Large intestine (tissue), 3 donors: ENCODE data around the gene RALGPS1. TPM values are rescaled to one million over a fixed set of nuclear protein-coding genes. Genes with fewer than 3 reads are reported as not detected.

Source experiments
- DNase-seq, 2 donors: peaks; one replicate each; pipeline versions ENCODE4 v3.0.0 to v3.0.0-alpha.2; 2013
- H3K27ac ChIP-seq: one replicate; pipeline ENCODE4 v1.5.1; 2013; ENCODE audit warnings: low read length
- H3K27me3 ChIP-seq: 2 replicates; pipeline ENCODE4 v1.6.1; 2013; ENCODE audit warnings: low read length; ENCODE audit not compliant: control insufficient read depth, insufficient read depth
- H3K36me3 ChIP-seq: 2 replicates; pipeline ENCODE4 v1.6.1; 2013; ENCODE audit warnings: low read length; ENCODE audit not compliant: control insufficient read depth, insufficient read depth
- H3K4me1 ChIP-seq: one replicate; pipeline ENCODE4 v1.6.1; 2013; ENCODE audit warnings: low read length; ENCODE audit not compliant: control insufficient read depth, insufficient read depth
- H3K4me3 ChIP-seq: one replicate; pipeline ENCODE4 v1.5.1; 2013; ENCODE audit warnings: low read length
- H3K9me3 ChIP-seq: one replicate; pipeline ENCODE4 v1.6.1; 2013; ENCODE audit warnings: mild to moderate bottlenecking, low read depth, low read length, moderate library complexity; ENCODE audit not compliant: control insufficient read depth
- WGBS: methylation state at CpG from one replicate; pipeline ENCODE4 v1.1.5; 2013; ENCODE audit warnings: low lambda C conversion rate; ENCODE audit not compliant: insufficient coverage; 5-methylcytosine and 5-hydroxymethylcytosine counted together
- polyA plus RNA-seq: library from polyadenylated mRNA; unstranded; fragments of 120-200 nt; gene quantifications from one replicate; pipeline ENCODE4 v1.2.1, GENCODE V29; 2013

Gene RALGPS1
- polyA plus RNA-seq, 1 donor, result 58.8 TPM

GRCh38 chr9:126985870-126986498 is 71.4 kb downstream of the RALGPS1 start:
- peak overlapping the region; percentile 66 for H3K27ac ChIP-seq
- H3K9me3 ChIP-seq, result peaks cover 2% of the 10 kb centered on the region
- WGBS, result no CpG with 5 or more reads among the region's 7 CpGs
- H3K27me3 ChIP-seq, result no peaks in the 10 kb centered on the region
- DNase-seq, result peak; percentile 34 to 50
- H3K4me3 ChIP-seq, result no peak overlapping the region
- H3K4me1 ChIP-seq, result peaks cover 33% of the 10 kb centered on the region
- peaks cover 22% of the 10 kb centered on the region for H3K36me3 ChIP-seq

DNA sequence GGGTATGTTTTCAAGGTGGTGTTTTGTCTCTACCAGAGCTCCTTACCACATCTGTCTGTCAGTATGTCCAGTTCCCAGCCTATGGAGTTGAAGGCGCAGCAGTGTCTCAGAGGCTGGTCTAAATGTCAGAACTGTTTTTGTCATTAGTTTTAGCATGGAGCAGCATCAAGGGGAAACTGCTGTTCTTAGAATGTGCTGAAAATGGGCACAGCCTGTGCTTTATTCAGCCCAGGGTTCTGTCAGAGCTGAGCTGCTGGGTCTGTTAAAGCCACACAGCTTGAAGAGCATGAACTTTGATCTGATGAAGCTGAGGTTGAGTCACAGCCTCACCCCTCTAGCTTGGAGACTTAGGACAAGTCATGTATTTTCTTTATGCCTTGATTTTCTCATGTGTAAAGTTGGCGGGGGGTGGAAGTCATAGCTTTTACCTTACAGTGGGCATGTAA is 71.9 kb downstream of the RALGPS1 start:
- Histone ChIP-seq H3K9me3 (peaks cover 2% of the 10 kb centered on the region), H3K4me3 (no peak overlapping the region), H3K27ac (peak overlapping the region; percentile 66), H3K4me1 (peaks cover 37% of the 10 kb centered on the region), H3K27me3 (no peaks in the 10 kb centered on the region), H3K36me3 (peaks cover 18% of the 10 kb centered on the region)
- DNase-seq, result peak; percentile 58 to 73
- no CpG with 5 or more reads among the region's 2 CpGs for WGBS

- H3K36me3 ChIP-seq, result peaks cover 10% of the 10 kb centered on the region
- DNase-seq, result no peak
- H3K4me3 ChIP-seq, result no peak overlapping the region
- WGBS, result no CpG with 5 or more reads among the region's 2 CpGs
- H3K27ac ChIP-seq, result no peak overlapping the region
- peaks cover 39% of the 10 kb centered on the region for H3K4me1 ChIP-seq
- no peaks in the 10 kb centered on the region for H3K27me3 ChIP-seq
- peaks cover 6% of the 10 kb centered on the region for H3K9me3 ChIP-seq
Observed at GRCh38 chr9:126988857-126989256, 74.3 kb downstream of the RALGPS1 start.

- DNase-seq, result peak; percentile 82 to 88
- WGBS, result no CpG with 5 or more reads among the region's 19 CpGs
- H3K4me1 ChIP-seq, result peaks cover 39% of the 10 kb centered on the region
- H3K4me3 ChIP-seq, result no peak overlapping the region
- no peaks in the 10 kb centered on the region for H3K27me3 ChIP-seq
- peaks cover 5% of the 10 kb centered on the region for H3K36me3 ChIP-seq
- peaks cover 6% of the 10 kb centered on the region for H3K9me3 ChIP-seq
- H3K27ac ChIP-seq, result peak overlapping the region; percentile 77
Observed at GRCh38 chr9:126989847-126990842, 75.6 kb downstream of the RALGPS1 start.

- peak; percentile 19 to 47 for DNase-seq
- H3K27me3 ChIP-seq, result no peaks in the 10 kb centered on the region
- H3K27ac ChIP-seq, result peak overlapping the region; percentile 77
- H3K4me3 ChIP-seq, result no peak overlapping the region
- H3K9me3 ChIP-seq, result peaks cover 6% of the 10 kb centered on the region
- no CpG with 5 or more reads among the region's 2 CpGs for WGBS
- peaks cover 33% of the 10 kb centered on the region for H3K4me1 ChIP-seq
- peaks cover 5% of the 10 kb centered on the region for H3K36me3 ChIP-seq
Observed at GRCh38 chr9:126991183-126991582, 76.6 kb downstream of the RALGPS1 start.

- DNase-seq, result no peak
- Histone ChIP-seq H3K4me1 (peaks cover 23% of the 10 kb centered on the region), H3K4me3 (no peak overlapping the region), H3K27ac (no peak overlapping the region), H3K27me3 (no peaks in the 10 kb centered on the region), H3K36me3 (peaks cover 5% of the 10 kb centered on the region), H3K9me3 (peaks cover 6% of the 10 kb centered on the region)
Observed at GRCh38 chr9:126992427-126992826, 77.8 kb downstream of the RALGPS1 start.

- H3K4me1 ChIP-seq, result no peaks in the 10 kb centered on the region
- no peaks in the 10 kb centered on the region for H3K36me3 ChIP-seq
- H3K27ac ChIP-seq, result no peak overlapping the region
- no peaks in the 10 kb centered on the region for H3K27me3 ChIP-seq
- WGBS, result 100% methylated on average over 1 of the region's 2 CpGs
- H3K9me3 ChIP-seq, result no peaks in the 10 kb centered on the region
- DNase-seq, result no peak
- H3K4me3 ChIP-seq, result no peak overlapping the region
Observed at GRCh38 chr9:126999315-127000068, 84.9 kb downstream of the RALGPS1 start.

- Histone ChIP-seq H3K27me3 (no peaks in the 10 kb centered on the region), H3K36me3 (peaks cover 3% of the 10 kb centered on the region), H3K9me3 (no peaks in the 10 kb centered on the region), H3K4me3 (no peak overlapping the region), H3K27ac (no peak overlapping the region), H3K4me1 (no peaks in the 10 kb centered on the region)
- DNase-seq, result peak in 1 of 2 donors; percentile 17
- WGBS, result no CpG with 5 or more reads among the region's 3 CpGs
Observed at GRCh38 chr9:127004946-127005769, 90.6 kb downstream of the RALGPS1 start.

DNA sequence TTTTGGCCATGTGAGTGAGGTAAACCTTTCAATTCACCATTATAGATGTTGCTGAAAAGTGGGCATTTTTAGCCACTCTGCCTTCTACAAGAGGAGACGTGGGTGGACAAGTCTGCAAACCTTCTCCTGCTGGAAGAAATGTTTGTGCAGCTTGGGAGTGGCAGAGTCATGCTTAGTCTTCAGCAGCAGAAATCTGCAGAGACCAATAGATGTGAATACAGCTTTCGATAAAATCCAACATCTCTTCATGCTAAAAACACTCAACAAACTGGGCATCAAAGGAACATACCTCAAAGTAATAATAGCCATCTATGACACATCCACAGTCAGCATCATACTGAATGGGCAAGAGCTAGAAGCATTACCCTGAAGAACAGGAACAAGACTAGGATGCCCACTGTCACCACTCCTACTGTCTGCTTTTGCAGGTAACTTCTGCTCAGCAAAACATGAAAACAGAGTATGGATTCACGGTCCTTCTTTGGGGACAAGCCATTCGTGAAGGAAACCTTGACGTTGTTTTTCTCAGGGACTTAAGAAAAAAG is 91.3 kb downstream of the RALGPS1 start:
- no peaks in the 10 kb centered on the region for H3K4me1 ChIP-seq
- H3K27ac ChIP-seq, result no peak overlapping the region
- no peak overlapping the region for H3K4me3 ChIP-seq
- no peaks in the 10 kb centered on the region for H3K9me3 ChIP-seq
- H3K27me3 ChIP-seq, result no peaks in the 10 kb centered on the region
- WGBS, result no CpG with 5 or more reads among the region's 5 CpGs
- DNase-seq, result no peak
- H3K36me3 ChIP-seq, result peaks cover 3% of the 10 kb centered on the region
